ENCODE data around the gene SPECC1. TPM values are rescaled to one million over a fixed set of nuclear protein-coding genes. Genes with fewer than 3 reads are reported as not detected.

Gene SPECC1
- total RNA-seq, 1 experiment from 2014 or later, result 43.5 TPM

DNA sequence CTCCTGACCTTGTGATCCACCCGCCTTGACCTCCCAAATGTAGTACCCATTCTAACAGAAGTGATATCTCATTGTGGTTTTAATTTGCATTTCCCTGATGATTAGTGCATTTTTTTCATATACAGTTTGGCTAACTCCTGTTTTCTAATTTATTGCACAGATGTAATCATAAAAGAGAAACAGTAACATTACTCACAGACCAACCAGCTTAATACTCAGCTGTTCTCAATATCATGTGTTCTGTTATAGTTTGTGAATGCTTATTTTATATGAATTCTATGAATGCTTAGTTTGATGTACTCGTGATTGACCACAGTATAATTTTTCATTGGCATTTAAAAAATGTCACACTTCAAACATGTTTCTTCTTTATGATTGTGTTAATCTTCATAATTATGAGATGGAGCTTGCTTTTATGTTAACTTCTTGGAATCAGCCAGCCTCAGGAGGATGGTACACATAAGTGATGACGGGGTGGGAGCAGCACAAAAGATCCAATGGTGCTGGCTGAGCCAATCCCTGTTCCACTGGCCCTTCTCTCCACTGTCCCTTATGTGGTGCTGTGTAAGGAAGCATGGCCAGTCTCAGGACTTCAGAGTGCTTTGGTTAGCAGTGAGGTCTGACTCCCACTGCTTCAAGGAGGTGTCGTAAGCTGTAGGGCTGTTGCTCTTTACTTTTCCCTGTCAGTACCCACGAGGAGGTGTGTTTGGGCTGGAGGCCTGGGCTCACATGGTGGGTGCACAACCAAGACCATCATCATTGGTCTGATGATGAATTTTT lies 191.0 kb downstream of the SPECC1 start:
- ATAC-seq, result no peak
- no peak overlapping the region for H2AFZ ChIP-seq (ENCODE audit: low read depth, low read length, poor library complexity, severe bottlenecking)
- CTCF ChIA-PET, result no interaction called here
- DNase-seq (ENCODE audit: low read depth, low spot score), result no peak
- H3K9me3 ChIP-seq (ENCODE audit: control insufficient read depth in 1 of 2, insufficient read depth in 1 of 2, low read depth in 1 of 2, low read length in 2 of 2), result peaks cover 5 to 6% of the 10 kb centered on the region in 2 experiments; a peak in 2 of 4 replicates
- no peaks in the 10 kb centered on the region; the same call in 1 of the 2 replicates for H4K20me1 ChIP-seq (ENCODE audit: insufficient read depth)
- H3K4me2 ChIP-seq (ENCODE audit: low read length), result no peak overlapping the region
- 0 out of 4 replicates have a peak, but pooled peaks cover 0 to 3% of the 10 kb centered on the region in 2 experiments for H3K36me3 ChIP-seq (ENCODE audit: control insufficient read depth in 1 of 2, insufficient read depth in 2 of 2, low read length in 2 of 2)
- H3K9ac ChIP-seq (ENCODE audit: low read length), result no peak overlapping the region
- no peak for TF ChIP-seq ZNF274 (IDR thresholded peaks at IDR 0.05; ENCODE audit: low read depth, low read length)
- TF ChIP-seq POLR2AphosphoS5 (IDR thresholded peaks at IDR 0.05; ENCODE audit: low read depth, low read length), result no peak
- no peak for TF ChIP-seq YY1 (IDR thresholded peaks at IDR 0.05; ENCODE audit: extremely low read depth, insufficient replicate concordance, low read depth, low read length)
- no peak for TF ChIP-seq JUND (IDR thresholded peaks at IDR 0.05)
- no peak for TF ChIP-seq POLR2A (IDR thresholded peaks at IDR 0.05; ENCODE audit: borderline replicate concordance, extremely low read depth, insufficient read depth, insufficient read length)
- no peak for TF ChIP-seq CBX3 (IDR thresholded peaks at IDR 0.05; ENCODE audit: low read depth)
- TF ChIP-seq, protein P1, sequence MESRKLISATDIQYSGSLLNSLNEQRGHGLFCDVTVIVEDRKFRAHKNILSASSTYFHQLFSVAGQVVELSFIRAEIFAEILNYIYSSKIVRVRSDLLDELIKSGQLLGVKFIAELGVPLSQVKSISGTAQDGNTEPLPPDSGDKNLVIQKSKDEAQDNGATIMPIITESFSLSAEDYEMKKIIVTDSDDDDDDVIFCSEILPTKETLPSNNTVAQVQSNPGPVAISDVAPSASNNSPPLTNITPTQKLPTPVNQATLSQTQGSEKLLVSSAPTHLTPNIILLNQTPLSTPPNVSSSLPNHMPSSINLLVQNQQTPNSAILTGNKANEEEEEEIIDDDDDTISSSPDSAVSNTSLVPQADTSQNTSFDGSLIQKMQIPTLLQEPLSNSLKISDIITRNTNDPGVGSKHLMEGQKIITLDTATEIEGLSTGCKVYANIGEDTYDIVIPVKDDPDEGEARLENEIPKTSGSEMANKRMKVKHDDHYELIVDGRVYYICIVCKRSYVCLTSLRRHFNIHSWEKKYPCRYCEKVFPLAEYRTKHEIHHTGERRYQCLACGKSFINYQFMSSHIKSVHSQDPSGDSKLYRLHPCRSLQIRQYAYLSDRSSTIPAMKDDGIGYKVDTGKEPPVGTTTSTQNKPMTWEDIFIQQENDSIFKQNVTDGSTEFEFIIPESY (IDR thresholded peaks at IDR 0.05; ENCODE audit: extremely low read depth, insufficient replicate concordance, low read length), result no peak
- TF ChIP-seq EGR1 (IDR thresholded peaks at IDR 0.05; ENCODE audit: low read depth), result no peak
- no peaks in the 10 kb centered on the region for H3K9me2 ChIP-seq (ENCODE audit: insufficient read depth)
- H3K79me2 ChIP-seq (ENCODE audit: insufficient read depth, low read length), result no peaks in the 10 kb centered on the region; the same call in 1 of the 2 replicates
- H3K27ac ChIP-seq (ENCODE audit: low read depth, low read length), result no peak overlapping the region
- RAD21 ChIA-PET (ENCODE audit: low non-redundant PET in 1 of 2, low total read pairs in 2 of 2, uncharacterized antibody in 2 of 2, unreplicated experiment in 2 of 2), result no interaction called here
- no TSS peak for BruUV-seq (replicated peaks)
- no peak overlapping the region for H3K4me3 ChIP-seq (replicated peaks in 1 of 2; ENCODE audit: low read depth in 1 of 2, low read length in 2 of 2)
- no peaks in the 10 kb centered on the region for H3K4me1 ChIP-seq (ENCODE audit: control insufficient read depth in 1 of 2, insufficient read depth in 2 of 2, low read length in 2 of 2)
- POLR2A ChIA-PET, result no interaction called here
- H3K27me3 ChIP-seq (ENCODE audit: insufficient read depth, low read length), result no peaks in the 10 kb centered on the region
- intact Hi-C loops (cut with micrococcal nuclease), result no loop called here

All from HCT116 (cell line).